Stomach smooth muscle (tissue), 2 donors: ENCODE results near the gene LRP2.

Experiments used
- H3K27ac ChIP-seq: one replicate; pipeline ENCODE4 v1.7.0; 2013; ENCODE audit warnings: mild to moderate bottlenecking, low read length, inconsistent platforms
- H3K27me3 ChIP-seq, 2 donors: one replicate each; pipeline ENCODE4 v1.7.0; 2013; ENCODE audit warnings: low read length in 2 of 2; ENCODE audit not compliant: insufficient read depth in 2 of 2, control insufficient read depth in 1 of 2
- H3K36me3 ChIP-seq, 2 donors: one replicate each; pipeline ENCODE4 v1.7.0; 2013; ENCODE audit warnings: low read length in 2 of 2; ENCODE audit not compliant: control insufficient read depth in 2 of 2, insufficient read depth in 2 of 2
- H3K4me1 ChIP-seq: one replicate; pipeline ENCODE4 v1.7.0; 2013; ENCODE audit warnings: low read length; ENCODE audit not compliant: control insufficient read depth, insufficient read depth
- H3K4me3 ChIP-seq, 2 donors: one replicate each; pipeline ENCODE4 v1.7.0; 2013; ENCODE audit warnings: low read length in 2 of 2
- H3K9ac ChIP-seq, 2 donors: one replicate each; pipeline ENCODE4 v1.7.0; 2013; ENCODE audit warnings: low read length in 2 of 2, mild to moderate bottlenecking in 1 of 2
- H3K9me3 ChIP-seq, 2 donors: one replicate each; pipeline ENCODE4 v1.7.0; 2013; ENCODE audit warnings: low read length in 2 of 2; ENCODE audit not compliant: control insufficient read depth in 2 of 2
- donor health status: healthy.
- donor health status: Pancreatic carcinoma.

Gene LRP2

DNA sequence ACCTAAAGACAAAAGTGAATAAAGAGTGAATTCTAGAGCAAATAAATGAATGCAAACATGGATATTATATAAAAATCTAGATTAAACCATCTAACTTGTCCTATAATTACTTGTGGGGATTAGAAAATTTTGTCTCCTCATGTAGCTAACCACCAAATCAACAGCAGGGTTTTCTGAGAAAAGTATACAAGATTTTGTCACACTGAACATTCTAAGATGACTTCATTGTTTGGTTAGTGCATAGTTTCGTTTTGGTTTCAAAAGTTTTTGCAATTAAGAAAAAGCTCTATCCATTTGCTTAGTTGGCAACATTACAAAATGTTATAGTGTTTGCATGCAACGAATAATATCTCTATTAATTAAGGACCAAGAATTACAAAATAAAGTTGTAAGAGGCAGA, 125.0 kb downstream of the LRP2 start:
- Histone ChIP-seq H3K9me3 (no peaks in the 10 kb centered on the region), H3K4me1 (peaks cover 3% of the 10 kb centered on the region), H3K4me3 (no peak overlapping the region), H3K9ac (no peak overlapping the region), H3K36me3 (no peaks in the 10 kb centered on the region), H3K27ac (no peak overlapping the region), H3K27me3 (no peaks in the 10 kb centered on the region)

DNA sequence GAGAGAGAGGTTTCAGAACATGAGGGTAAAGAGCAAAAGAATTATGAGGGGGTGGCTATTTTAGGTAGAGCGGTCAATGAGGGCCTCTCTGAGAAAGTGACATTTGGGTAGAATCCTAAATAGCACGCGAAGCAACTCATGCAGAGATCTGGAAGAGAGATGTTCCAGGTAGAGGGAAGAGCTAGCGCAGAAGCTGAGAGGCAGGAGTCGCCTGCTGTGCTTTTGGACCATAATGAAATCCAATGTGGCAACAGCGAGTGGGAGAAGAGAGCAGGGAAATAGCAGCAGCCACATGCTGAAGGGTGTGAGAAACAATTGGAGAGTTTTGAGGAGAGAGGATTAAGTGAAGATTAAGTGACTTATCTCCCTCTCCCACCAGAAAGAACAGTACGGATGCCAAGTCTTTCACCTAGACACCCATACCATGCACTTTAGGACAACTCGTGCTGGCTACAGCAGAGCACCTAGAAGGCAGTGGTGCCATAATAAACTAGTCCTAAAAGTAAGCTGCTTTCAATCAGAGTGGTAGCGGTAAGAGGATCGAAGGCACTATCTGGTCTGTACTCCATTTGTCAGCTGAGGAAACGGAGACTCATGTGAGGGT, 129.7 kb downstream of the LRP2 start:
- H3K36me3 ChIP-seq: no peaks in the 10 kb centered on the region
- H3K9ac ChIP-seq: no peak overlapping the region
- no peak overlapping the region for H3K4me3 ChIP-seq
- H3K4me1 ChIP-seq: peaks cover under 1% of the 10 kb centered on the region
- no peak overlapping the region for H3K27ac ChIP-seq
- no peaks in the 10 kb centered on the region for H3K9me3 ChIP-seq
- H3K27me3 ChIP-seq: no peaks in the 10 kb centered on the region

DNA sequence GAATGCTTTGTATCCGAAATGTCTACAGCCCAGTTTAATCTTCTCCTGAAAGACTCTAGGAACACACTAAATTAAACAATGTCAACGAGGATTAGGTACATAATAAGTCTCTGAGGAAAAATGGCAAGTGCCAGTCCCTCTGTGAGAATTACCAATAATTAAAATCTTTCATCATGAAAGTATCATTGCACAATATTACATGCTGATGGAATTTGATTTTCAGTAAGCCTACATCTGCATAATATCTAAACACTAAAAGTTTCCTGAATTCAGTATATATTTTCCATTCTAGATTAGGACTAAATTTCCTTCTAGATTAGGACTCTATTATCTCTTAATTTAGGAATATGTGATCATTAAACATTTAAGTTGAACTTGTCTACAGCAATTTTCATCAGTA, 132.1 kb downstream of the LRP2 start:
- H3K36me3 ChIP-seq: no peaks in the 10 kb centered on the region
- H3K4me1 ChIP-seq: no peaks in the 10 kb centered on the region
- no peak overlapping the region for H3K27ac ChIP-seq
- H3K4me3 ChIP-seq: no peak overlapping the region
- no peaks in the 10 kb centered on the region for H3K27me3 ChIP-seq
- no peaks in the 10 kb centered on the region for H3K9me3 ChIP-seq
- H3K9ac ChIP-seq: no peak overlapping the region

DNA sequence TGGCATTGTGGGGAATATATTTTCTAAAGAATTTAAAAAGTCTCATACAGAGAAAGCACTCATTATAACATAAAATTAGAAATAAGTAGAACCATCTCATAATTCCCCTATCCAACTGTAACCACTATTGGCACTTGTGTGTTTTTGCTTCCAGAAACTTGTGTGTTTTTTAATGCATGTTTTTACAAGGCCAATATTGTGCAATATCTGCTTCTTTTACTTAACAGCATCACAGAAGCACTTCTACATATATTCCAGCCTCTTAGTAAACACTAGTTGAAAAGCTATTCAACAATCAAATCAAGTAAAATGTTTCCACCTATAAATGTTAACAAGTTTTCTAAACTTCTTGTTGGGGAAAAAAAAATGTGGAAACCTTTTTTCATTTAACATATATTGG, 132.7 kb downstream of the LRP2 start:
- no peak overlapping the region for H3K9ac ChIP-seq
- H3K4me3 ChIP-seq: no peak overlapping the region
- H3K36me3 ChIP-seq: no peaks in the 10 kb centered on the region
- no peaks in the 10 kb centered on the region for H3K4me1 ChIP-seq
- H3K27me3 ChIP-seq: no peaks in the 10 kb centered on the region
- H3K27ac ChIP-seq: no peak overlapping the region
- no peaks in the 10 kb centered on the region for H3K9me3 ChIP-seq

DNA sequence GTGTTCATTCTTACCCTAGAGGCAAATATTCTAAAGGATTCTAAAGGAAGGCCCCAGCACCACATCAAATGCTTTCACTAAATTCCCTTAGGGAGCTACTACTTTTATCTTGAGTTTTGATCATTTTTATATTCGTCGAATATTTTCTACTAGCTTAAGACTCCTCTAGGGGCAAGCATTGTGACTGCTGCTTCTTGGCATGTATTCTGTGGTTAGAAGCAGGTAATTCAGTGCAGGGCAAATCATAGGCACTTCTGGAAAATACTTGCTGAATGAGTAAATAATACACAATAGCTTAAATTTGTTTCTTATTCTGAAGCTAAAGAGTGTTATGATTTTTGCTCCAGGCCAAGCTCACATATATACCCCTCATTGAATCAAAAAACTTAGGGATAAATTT, 136.4 kb downstream of the LRP2 start:
- no peak overlapping the region for H3K27ac ChIP-seq
- no peaks in the 10 kb centered on the region for H3K36me3 ChIP-seq
- no peaks in the 10 kb centered on the region for H3K4me1 ChIP-seq
- no peaks in the 10 kb centered on the region for H3K9me3 ChIP-seq
- H3K9ac ChIP-seq: no peak overlapping the region
- H3K27me3 ChIP-seq: no peaks in the 10 kb centered on the region
- H3K4me3 ChIP-seq: no peak overlapping the region

DNA sequence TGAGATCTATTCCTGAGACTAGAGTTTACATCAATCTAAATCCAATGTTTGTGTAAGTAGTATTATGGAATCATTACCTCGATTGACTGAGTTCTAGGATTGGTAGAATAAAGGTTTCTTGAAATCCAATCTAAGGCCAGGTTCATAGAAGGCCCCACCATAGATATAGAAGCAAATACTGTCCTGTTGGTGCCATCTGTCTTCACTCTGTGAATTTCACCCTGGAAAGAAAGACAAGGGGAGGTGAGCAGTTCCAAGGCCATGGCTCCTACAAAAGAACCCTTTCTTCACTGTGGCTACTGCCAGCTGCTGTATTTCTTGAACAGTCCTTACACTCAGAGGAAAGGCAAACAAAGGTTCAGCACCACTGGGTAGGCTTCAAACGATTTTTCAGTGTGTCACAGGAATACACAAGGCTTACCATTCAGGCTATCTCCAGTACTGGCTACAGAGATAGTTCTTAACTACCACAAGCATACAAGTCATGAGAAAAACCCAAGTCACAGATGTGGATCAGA, 137.0 kb downstream of the LRP2 start:
- Histone ChIP-seq H3K4me1 (no peaks in the 10 kb centered on the region), H3K27ac (no peak overlapping the region), H3K36me3 (no peaks in the 10 kb centered on the region), H3K9me3 (no peaks in the 10 kb centered on the region), H3K27me3 (no peaks in the 10 kb centered on the region), H3K9ac (no peak overlapping the region), H3K4me3 (no peak overlapping the region)

DNA sequence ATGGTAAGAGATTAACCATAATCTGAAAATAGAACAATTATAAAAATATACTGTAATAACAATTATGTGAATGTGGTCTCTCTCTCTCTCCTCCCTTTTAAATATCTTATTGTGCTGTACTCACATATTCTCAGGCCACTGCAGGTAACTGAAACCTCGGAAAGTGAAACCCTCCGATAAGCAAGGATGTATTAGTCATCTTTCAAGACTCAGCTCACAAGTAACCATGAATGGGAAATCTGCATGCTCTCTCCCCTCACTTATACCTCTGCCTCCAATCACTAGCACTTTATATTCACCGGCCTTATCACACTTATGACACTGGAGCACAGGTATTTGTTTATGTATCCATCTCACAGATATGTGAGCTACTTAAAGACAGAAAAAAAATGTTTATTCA, 139.7 kb downstream of the LRP2 start:
- Histone ChIP-seq H3K36me3 (no peaks in the 10 kb centered on the region), H3K9ac (no peak overlapping the region), H3K27ac (no peak overlapping the region), H3K4me3 (no peak overlapping the region), H3K4me1 (no peaks in the 10 kb centered on the region), H3K9me3 (no peaks in the 10 kb centered on the region), H3K27me3 (no peaks in the 10 kb centered on the region)

DNA sequence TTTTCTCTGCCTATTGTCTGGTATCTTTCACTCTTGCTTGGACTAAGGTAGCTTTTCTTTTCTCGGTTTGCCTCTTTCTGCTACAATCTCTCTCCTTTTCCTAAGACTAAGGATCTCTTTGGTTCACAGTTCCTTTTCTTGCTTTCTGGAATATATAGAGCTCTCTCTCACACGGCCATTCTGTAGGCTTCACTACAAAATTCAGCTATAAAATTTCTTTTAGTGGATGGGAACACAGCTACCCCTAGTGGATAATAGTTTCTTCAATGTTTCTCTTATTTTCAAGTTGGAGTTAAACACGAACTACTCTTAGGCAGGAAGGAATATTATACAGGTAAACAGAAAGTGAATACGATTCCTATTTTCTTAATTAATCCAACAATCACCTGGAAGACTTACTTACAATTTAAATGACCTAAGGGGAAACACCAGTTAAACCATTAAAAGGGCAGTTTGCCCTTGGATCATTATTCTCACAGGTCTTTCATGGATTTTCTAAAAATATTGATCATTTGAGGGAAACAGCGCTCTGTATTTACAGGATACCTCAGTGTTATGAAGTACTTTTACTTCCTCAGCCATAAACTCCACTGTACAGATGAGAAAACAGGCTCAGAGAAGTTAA, 140.5 kb downstream of the LRP2 start:
- Histone ChIP-seq H3K27me3 (no peaks in the 10 kb centered on the region), H3K4me1 (no peaks in the 10 kb centered on the region), H3K36me3 (no peaks in the 10 kb centered on the region), H3K27ac (no peak overlapping the region), H3K4me3 (no peak overlapping the region), H3K9me3 (no peaks in the 10 kb centered on the region), H3K9ac (no peak overlapping the region)

DNA sequence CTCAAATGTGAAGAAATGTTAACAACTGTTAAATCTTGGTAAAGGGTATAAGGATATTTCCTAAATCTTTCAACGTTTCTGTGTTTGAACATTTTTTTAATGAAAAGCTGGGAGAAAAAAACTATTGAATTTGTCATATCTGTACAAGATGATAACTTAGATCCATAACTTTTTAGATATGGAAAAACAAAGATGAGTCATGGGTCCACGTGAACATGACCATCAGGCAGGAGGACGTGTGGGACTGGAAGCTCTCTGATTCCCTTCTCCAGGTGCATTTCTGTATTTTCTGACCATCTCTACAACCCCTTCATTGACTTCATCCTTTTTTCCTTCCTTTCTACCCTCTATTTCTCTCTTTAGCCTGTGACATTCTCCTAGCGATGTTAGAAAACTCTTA, 151.4 kb downstream of the LRP2 start:
- Histone ChIP-seq H3K4me3 (no peak overlapping the region), H3K9ac (no peak overlapping the region), H3K36me3 (no peaks in the 10 kb centered on the region), H3K4me1 (no peaks in the 10 kb centered on the region), H3K27me3 (no peaks in the 10 kb centered on the region), H3K27ac (no peak overlapping the region), H3K9me3 (no peaks in the 10 kb centered on the region)

DNA sequence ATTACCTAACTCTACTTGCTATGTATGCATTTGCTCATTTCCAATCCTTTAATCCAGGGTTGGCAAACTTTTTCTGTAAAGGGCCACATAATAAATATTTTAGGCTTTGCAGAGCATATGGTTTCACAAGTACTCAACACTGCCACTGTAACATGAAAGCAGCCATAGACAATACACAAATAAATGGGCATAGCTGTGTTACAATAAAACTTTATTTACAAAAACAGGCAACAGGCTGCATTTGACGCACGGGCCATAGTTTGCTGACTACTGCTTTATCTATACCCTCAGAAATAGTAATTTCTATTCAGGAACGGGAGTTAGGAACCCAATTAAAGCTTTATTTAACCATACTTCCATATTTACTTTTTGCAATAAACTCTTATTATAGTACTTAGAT, 154.3 kb downstream of the LRP2 start:
- Histone ChIP-seq H3K9ac (no peak overlapping the region), H3K9me3 (no peaks in the 10 kb centered on the region), H3K4me3 (no peak overlapping the region), H3K36me3 (no peaks in the 10 kb centered on the region), H3K27me3 (no peaks in the 10 kb centered on the region), H3K4me1 (no peaks in the 10 kb centered on the region), H3K27ac (no peak overlapping the region)

DNA sequence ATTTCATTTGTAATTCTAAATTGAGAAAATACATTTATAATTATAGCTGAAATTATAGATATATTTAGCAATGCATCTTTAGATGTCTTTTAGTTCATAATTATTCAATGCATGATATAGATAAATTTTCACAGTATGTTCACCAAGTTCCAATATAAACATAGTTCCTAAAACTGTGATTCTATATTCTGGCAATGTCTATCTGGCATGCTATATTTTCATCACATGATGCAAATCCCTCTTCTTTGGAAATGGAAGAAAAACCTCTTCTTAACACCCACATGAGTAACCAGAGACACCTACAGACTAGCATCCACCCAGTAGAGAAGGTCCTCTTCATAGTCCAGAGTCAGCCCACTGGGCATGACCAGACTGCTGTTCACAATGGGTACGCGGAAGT, 157.2 kb downstream of the LRP2 start:
- H3K9me3 ChIP-seq: no peaks in the 10 kb centered on the region
- H3K4me1 ChIP-seq: no peaks in the 10 kb centered on the region
- no peak overlapping the region for H3K9ac ChIP-seq
- H3K27ac ChIP-seq: no peak overlapping the region
- H3K27me3 ChIP-seq: no peaks in the 10 kb centered on the region
- H3K36me3 ChIP-seq: no peaks in the 10 kb centered on the region
- no peak overlapping the region for H3K4me3 ChIP-seq
